ENCODE data around the gene ST6GAL1. TPM values are rescaled to one million over a fixed set of nuclear protein-coding genes. Genes with fewer than 3 reads are reported as not detected.
"Not testable (repeated sequence)": the region's sequence is repeated elsewhere in the genome, so short reads cannot be mapped to it uniquely, and the experiment has no call there.

ST6GAL1 gene
- total RNA-seq, 1 donor from 2014 or later = 40.3 TPM

- DNase-seq (ENCODE audit: low read depth) = no peak
Measured at GRCh38 chr3:186994000-186994955, 64.0 kb downstream of the ST6GAL1 start.

DNA sequence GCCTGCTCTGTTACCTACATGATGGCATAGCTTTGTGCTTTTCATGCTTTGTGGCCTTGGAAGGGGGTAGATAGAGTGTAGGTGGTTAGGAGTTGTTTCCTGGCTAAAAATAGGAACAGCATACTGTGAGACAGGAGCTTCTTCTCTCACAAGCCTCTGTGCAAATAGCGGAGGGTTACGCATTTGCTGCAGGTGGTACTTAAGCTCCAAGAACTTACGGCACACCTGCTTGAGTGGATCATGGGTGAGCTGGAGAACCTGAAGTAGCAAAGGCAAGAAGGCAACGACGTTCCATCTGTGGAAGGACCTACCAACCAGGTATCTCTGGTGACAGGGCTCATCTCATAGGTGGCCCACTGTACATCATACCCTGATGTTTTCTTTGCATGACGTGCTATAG lies 66.0 kb downstream of the ST6GAL1 start:
- DNase-seq (ENCODE audit: low read depth) = no peak

GRCh38 chr3:186997061-186997460 lies 66.7 kb downstream of the ST6GAL1 start:
- DNase-seq (ENCODE audit: low read depth) = no peak

DNA sequence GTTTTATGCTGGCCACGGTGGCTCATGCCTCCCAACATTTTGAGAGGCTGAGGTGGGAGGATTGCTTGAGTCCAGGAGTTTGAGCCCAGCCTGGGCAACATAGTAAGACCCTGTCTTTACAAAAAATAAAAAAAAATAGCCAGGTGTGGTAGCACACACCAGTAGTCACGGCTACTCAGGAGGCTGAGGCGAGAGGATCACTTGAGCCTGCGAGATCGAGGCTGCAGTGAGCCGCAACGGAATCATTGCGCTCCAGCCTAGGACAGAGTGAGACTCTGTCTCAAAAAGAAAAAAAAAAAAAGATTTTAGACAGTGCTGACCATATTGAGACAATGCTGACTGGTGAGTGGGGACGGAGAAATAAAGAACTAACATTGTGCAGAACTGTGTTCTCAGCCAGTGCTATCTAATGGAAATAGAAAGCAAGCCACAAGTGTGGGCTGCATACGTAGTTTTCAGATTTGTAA lies 67.2 kb downstream of the ST6GAL1 start:
- no peak for DNase-seq (ENCODE audit: low read depth)

DNA sequence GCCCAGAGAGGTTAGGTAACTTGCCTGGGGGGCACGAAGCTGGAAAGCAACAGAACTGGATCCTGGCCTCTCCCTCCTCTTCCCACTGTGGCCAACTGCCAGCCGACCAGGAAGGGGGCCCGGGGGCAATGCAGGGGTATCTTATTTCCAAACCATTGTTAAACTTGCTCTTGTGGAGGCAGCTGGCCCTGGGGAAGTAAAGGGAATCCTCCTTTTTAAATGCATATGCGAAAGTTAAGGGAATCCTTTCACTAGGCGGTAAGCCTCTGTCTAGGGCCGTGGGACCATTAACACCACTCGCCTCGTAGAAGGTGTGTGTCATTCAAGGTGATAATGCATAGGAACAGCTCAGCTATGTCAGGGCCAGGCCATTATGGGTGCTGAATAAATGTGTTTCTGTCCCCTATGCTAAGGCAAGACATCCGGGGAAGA lies 68.6 kb downstream of the ST6GAL1 start:
- DNase-seq (ENCODE audit: low read depth) = no peak

DNA sequence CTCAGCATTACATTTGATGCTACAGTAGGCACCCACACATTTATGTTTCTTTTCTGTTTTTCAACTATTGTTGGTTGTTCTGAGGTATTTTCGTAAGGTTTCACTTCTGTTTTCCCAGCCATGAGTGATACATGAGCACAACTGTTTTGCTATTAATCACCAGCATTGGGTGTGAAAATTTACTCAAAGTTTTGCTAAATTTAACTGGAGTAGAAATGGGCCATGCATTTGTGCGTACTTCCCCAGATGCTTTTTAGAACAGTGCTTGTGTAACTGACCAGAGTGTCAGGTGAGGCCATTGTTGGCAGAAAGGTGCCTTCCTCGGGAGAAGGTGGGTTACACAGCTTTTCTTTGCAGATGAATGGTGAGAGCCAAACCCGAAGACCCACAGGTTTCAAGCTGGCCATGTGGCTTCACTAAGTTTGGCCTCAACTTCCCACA lies 70.4 kb downstream of the ST6GAL1 start:
- DNase-seq (ENCODE audit: low read depth) = no peak

GRCh38 chr3:187002915-187003314 lies 72.6 kb downstream of the ST6GAL1 start:
- no peak for DNase-seq (ENCODE audit: low read depth)

DNA sequence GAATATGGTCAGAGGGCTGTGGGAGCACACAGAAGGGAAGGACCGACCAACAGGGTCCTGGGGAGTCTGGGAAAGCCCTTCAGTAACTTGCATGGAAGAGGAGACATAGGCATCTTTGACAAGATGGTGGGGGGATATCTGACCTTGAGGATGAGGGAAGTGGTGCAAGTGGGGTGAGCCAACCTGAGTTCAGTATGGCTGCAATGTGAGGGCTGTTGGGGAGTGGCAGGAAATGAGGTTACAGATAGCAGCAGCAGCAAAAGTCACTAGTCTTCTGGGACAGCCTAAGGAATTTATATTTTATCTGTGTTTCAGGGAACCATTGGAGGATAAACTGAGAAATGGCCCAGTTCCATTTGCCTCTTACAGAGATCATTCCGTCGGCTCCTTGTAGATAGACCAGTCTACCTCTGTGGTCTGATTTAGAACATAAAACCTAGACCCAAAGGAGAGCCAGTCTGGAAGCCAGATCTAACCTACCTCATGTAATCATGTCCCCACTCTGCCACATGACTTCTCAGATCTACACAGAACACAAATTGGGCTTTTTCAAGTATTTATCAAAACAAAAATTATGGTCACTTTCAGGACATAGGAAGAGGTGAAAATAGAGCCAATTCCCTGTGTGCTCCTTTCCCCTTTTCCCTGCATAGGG lies 75.6 kb downstream of the ST6GAL1 start:
- DNase-seq (ENCODE audit: low read depth) = no peak

DNA sequence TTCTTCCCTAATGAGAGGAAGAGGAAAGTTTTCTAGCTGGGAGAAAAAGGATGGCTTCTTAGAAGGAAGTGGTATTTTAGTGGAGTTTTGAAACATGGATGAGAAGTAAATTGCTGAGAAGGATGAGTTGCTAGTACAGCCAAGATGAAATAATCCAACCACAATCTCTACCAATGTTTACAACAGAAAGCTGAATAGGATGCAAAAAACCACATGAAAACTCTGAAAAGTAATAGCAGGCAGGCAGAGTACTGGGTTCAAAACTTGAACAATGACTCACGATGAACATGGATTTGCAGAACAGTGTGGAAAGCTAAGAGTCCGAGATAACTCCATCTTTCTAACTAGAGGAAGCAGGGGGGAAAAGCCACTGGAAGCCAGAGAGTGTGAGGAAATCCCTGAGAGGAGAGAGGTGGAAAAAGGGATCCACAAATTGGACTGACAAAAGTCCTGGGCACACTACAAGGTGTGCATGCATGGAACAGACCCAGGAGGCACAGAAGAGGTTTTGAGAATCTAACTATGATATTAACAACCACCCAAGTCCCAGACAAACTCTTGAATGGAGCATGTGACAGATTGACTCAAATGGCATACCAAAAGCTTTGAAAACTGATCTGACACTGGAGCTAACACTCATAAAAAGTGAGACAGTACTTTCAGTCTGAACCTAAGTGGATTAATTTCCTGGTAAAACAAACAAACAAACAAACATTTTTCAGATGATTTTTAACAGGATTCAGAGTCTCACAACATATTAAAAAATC lies 76.7 kb downstream of the ST6GAL1 start:
- DNase-seq (ENCODE audit: low read depth) = no peak

- DNase-seq (ENCODE audit: low read depth) = not testable (repeated sequence)
Measured at GRCh38 chr3:187010382-187010781, 80.1 kb downstream of the ST6GAL1 start.

GRCh38 chr3:187011915-187012314 lies 81.6 kb downstream of the ST6GAL1 start:
- DNase-seq (ENCODE audit: low read depth) = no peak

DNA sequence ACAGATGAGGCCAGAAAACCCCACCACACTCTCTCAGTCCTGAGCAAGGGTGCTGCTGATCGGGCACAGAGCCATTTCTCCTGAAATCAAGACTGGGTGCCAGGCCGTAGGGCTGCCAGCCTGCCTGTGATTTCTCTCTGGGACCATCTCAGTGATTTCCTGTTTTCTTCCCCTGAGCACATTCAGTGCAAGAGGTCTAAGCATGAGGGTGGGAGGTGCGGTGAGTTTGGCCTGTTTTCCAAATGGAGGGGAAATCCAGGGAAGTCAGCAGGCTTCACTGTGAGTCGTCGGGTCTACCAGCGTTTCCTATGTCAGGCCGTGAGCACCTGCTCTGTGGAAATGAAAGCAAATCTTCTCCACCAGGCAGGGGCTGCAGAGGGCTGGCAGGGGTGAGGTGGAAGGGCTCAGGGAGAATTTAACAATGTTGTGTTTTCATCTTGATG lies 82.3 kb downstream of the ST6GAL1 start:
- peak; percentile 70 for DNase-seq (ENCODE audit: low read depth)

DNA sequence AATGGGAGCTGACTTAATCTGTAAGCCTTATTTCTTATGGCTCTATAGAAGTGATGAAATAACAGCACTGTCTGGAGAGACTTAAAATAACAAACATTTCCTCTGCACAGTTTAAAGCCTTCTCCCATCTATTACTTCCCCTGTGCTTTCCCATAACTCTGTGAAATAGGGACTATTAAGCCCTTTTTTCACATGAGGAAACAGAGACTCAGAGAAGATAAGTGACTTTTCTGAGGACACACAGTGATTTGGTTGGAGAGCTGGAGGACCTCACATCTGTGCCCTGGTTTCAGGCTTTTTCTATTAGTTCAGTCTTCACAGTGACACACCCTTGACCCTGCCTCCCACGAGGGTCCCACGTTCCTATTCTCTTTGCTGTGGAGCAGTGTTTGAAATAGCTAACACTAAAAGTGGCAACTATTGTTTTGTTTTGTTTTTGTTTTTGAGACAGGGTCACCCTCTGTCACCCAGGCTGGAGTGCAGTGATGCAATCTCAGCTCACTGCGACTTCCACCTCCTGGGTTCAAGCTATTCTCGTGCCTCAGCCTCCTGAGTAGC lies 82.9 kb downstream of the ST6GAL1 start:
- DNase-seq (ENCODE audit: low read depth) = peak; percentile 33

GRCh38 chr3:187014417-187014864 lies 84.1 kb downstream of the ST6GAL1 start:
- peak; percentile 57 for DNase-seq (ENCODE audit: low read depth)

DNA sequence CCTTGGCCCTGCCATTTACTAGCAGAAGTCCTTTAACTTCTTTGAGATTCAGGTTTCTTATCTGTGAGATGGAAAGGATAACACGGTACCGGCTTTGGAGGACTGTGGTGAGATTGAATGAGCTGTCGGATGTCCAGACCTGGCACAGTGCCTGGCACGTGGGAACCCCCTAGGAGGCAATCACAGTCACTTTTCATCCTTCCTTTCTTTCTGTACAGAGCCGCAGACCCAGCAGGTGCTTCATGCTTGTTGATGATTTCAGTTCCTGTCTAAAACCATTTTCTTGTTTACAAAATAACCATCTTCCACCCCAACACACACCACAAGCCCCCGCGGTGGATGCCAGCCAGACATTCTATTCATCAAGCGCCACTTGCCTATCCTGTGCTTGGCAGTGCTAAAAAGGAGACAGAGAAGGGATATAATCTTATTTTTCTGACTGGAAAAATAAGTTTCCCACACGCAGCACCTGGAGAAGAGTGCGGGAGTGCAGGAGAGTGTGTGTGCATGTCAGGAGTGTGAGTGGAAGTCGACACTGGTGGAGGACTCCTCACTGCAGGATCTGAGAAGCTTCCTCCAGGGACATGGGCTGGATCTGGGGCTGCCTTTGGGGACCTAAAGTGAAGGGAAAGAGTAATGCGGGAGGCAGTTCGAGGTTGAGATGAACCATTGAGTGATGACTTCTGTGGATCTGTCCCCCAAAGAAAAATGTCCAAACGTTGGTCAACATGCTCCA lies 85.7 kb downstream of the ST6GAL1 start:
- peak; percentile 13 for DNase-seq (ENCODE audit: low read depth)

DNA sequence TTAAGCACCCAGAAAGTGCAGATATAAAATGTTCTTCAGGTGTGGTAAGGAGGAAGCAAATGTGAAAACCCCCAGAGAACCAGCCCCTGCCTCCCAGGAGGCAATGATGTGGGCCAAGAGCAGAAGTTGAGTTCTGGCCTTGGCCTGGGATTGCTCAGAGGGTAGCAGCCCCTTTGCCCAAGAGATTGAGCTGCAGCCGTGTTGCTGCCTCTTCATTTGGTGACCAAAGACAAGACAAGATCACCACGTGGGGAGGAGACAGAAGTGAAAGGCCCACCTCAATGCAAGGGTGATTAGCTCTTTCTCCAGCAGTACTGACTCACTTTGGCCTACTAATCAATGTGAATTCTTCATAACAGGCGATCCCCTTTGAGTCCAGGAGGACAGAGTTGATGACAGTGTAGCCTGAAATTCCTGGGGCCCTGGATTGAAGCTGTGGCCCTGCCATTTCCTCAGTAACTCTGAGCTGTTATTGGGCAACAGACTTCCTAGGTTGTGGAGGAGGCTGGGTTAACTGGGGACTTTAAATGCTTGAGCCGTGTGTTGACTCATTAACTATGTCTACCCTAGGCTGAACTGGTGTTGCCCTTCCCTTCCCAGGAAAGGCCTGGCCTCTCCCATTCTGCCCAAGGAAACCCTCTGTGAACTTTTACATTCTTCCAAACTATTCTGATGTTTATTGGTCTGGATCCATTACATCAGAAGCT lies 86.5 kb downstream of the ST6GAL1 start:
- DNase-seq (ENCODE audit: low read depth) = peak; percentile 98

DNA sequence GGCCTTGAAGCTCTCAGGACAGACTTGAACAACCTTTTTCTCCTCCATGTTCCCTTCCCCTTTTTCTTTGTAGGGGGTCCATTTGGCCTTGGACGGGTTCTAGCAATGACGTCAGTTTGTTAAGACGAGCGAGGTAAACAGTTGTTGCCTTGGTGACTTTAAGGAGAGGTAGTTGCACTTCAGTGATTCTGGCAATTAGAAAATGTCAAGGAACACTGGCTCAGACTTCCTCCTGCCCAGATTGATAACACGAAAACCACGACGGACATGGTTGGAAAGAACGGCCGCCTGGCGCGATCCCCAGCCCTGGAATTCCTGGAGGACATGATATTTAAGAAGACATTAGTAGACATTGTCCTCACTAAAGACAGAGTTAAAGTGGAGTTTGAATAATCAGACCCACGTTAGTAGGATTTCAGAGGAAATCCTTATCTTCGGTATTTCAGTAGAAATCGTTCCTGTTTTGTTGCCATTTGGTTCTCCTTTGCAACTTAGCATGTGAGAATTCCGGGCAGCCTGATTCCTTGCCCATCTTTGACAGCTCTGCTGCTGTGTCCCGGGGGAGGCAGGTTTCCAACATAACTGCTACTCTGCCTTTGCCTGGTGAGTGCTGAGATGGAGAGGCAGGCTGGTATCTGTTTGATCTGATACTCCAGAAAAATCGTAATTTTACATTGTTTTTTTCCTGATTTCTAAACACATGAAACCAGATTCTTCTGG lies 87.3 kb downstream of the ST6GAL1 start:
- DNase-seq (ENCODE audit: low read depth) = peak; percentile 98

DNA sequence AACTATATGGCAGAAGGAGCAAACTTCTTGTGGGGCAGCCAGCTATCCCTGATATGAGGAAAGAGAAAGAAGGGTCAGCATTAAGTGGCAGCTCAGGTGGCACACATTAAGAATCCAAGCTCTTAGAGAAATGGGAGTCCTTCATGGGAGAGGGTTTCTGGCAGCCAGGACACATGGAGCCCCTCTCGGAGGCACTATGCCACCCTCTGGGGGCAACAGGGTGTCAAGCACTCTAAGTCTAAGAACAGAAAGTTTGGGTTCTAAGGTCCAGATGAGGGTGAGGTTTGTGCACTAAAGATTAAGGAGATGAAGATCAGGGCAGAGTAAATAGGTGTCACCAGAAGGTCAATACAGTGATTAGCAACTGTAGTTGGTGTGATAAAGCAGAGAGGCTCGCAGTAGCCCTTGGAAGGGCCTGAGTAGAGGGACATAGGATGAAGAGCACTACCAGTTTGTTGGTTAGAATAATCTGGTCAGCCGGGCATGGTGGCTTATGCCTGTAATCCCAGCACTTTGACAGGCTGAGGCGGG lies 89.3 kb downstream of the ST6GAL1 start:
- DNase-seq (ENCODE audit: low read depth) = no peak

GRCh38 chr3:187020376-187020775 lies 90.0 kb downstream of the ST6GAL1 start:
- DNase-seq (ENCODE audit: low read depth) = no peak
